ENCODE measurements around the gene RELB. TPM values are rescaled to one million over a fixed set of nuclear protein-coding genes. Genes with fewer than 3 reads are reported as not detected.

RELB gene
- total and polyA plus RNA-seq, 10 of the 15 experiments (the other 5 are each of a cell fraction or from before 2014, with no cell fraction given): 0.66 to 43.8 (median 12.8) TPM

DNA sequence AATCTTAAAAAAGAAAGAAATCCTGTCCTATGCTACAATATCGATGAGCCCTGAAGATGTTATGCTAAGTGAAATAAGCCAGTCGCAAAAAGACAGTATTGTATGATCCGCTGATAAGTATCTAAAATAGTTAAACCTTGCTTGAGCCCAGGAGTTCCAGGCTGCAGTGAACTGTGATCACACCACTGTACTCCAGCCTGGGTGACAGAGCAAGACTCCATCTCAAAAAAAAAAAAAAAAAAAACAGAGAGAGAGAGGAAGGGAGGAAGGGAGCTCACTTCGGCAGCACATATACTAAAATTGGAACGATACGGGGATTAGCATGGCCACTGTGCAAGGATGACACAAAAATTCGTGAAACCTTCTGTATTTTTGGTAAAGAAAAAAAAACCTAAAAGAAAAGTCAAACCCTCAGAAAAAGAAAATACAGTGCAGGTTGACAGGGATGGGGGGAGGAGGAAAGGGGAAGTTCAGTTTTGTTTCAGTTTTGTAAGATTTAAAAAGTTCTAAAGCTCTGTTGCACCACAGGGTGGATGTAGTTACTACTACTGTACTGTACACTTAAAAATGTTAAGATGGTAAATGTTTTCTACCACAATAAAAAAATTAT is 46.0 kb downstream of the RELB start (continued):
- TF ChIP-seq, protein P1, sequence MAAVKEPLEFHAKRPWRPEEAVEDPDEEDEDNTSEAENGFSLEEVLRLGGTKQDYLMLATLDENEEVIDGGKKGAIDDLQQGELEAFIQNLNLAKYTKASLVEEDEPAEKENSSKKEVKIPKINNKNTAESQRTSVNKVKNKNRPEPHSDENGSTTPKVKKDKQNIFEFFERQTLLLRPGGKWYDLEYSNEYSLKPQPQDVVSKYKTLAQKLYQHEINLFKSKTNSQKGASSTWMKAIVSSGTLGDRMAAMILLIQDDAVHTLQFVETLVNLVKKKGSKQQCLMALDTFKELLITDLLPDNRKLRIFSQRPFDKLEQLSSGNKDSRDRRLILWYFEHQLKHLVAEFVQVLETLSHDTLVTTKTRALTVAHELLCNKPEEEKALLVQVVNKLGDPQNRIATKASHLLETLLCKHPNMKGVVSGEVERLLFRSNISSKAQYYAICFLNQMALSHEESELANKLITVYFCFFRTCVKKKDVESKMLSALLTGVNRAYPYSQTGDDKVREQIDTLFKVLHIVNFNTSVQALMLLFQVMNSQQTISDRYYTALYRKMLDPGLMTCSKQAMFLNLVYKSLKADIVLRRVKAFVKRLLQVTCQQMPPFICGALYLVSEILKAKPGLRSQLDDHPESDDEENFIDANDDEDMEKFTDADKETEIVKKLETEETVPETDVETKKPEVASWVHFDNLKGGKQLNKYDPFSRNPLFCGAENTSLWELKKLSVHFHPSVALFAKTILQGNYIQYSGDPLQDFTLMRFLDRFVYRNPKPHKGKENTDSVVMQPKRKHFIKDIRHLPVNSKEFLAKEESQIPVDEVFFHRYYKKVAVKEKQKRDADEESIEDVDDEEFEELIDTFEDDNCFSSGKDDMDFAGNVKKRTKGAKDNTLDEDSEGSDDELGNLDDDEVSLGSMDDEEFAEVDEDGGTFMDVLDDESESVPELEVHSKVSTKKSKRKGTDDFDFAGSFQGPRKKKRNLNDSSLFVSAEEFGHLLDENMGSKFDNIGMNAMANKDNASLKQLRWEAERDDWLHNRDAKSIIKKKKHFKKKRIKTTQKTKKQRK (IDR thresholded peaks at IDR 0.05; ENCODE audit: low read depth, low read length): no peak
- TF ChIP-seq NR2F1 (conservative IDR thresholded peaks at IDR 0.05) (no peak), ZNF384 (IDR thresholded peaks at IDR 0.05; ENCODE audit: borderline replicate concordance, low read depth, low read length) (peak; percentile 73), CHD4 (IDR thresholded peaks at IDR 0.05) (no peak), CBX5 (IDR thresholded peaks at IDR 0.05; ENCODE audit: low read depth) (no peak), NRF1 (conservative IDR thresholded peaks at IDR 0.05; ENCODE audit: low read depth, low read length) (no peak), PML (IDR thresholded peaks at IDR 0.05; ENCODE audit: low read length) (0 out of 2 replicates have a peak, but pooled peaks have one; percentile 31), JUND (IDR thresholded peaks at IDR 0.05; ENCODE audit: low read depth, low read length) (no peak), SUPT20H (IDR thresholded peaks at IDR 0.05; ENCODE audit: borderline replicate concordance, control insufficient read depth, low read depth, low read length) (no peak), IKZF2 (IDR thresholded peaks at IDR 0.05) (peak in 1 of 2 experiments; percentile 46; a peak in 1 of 4 replicates), SMAD5 (IDR thresholded peaks at IDR 0.05; ENCODE audit: low read depth) (no peak), PAX8 (IDR thresholded peaks at IDR 0.05) (no peak)
- TF ChIP-seq, protein P2, sequence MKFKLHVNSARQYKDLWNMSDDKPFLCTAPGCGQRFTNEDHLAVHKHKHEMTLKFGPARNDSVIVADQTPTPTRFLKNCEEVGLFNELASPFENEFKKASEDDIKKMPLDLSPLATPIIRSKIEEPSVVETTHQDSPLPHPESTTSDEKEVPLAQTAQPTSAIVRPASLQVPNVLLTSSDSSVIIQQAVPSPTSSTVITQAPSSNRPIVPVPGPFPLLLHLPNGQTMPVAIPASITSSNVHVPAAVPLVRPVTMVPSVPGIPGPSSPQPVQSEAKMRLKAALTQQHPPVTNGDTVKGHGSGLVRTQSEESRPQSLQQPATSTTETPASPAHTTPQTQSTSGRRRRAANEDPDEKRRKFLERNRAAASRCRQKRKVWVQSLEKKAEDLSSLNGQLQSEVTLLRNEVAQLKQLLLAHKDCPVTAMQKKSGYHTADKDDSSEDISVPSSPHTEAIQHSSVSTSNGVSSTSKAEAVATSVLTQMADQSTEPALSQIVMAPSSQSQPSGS (IDR thresholded peaks at IDR 0.05; ENCODE audit: low read length): peak; percentile 15; the same call in 1 of the 2 replicates
- TF ChIP-seq, protein P3, sequence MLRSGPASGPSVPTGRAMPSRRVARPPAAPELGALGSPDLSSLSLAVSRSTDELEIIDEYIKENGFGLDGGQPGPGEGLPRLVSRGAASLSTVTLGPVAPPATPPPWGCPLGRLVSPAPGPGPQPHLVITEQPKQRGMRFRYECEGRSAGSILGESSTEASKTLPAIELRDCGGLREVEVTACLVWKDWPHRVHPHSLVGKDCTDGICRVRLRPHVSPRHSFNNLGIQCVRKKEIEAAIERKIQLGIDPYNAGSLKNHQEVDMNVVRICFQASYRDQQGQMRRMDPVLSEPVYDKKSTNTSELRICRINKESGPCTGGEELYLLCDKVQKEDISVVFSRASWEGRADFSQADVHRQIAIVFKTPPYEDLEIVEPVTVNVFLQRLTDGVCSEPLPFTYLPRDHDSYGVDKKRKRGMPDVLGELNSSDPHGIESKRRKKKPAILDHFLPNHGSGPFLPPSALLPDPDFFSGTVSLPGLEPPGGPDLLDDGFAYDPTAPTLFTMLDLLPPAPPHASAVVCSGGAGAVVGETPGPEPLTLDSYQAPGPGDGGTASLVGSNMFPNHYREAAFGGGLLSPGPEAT (IDR thresholded peaks at IDR 0.05; ENCODE audit: low read depth): peak; percentile 76
- TF ChIP-seq, protein P4, sequence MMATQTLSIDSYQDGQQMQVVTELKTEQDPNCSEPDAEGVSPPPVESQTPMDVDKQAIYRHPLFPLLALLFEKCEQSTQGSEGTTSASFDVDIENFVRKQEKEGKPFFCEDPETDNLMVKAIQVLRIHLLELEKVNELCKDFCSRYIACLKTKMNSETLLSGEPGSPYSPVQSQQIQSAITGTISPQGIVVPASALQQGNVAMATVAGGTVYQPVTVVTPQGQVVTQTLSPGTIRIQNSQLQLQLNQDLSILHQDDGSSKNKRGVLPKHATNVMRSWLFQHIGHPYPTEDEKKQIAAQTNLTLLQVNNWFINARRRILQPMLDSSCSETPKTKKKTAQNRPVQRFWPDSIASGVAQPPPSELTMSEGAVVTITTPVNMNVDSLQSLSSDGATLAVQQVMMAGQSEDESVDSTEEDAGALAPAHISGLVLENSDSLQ (IDR thresholded peaks at IDR 0.05): no peak; the same call in 1 of the 2 replicates
